ELF-1 (cell line): ENCODE data around the gene ARHGAP18.

Experiments used
- DNase-seq: peaks from one replicate; pipeline ENCODE4 v3.0.0-alpha.2; 2016; ENCODE audit warnings: low read depth, low spot score

The ARHGAP18 gene

GRCh38 chr6:129644567-129645015 lies 65.4 kb downstream of the ARHGAP18 start:
- no peak for DNase-seq

GRCh38 chr6:129643968-129644367 lies 66.0 kb downstream of the ARHGAP18 start:
- no peak for DNase-seq

DNA sequence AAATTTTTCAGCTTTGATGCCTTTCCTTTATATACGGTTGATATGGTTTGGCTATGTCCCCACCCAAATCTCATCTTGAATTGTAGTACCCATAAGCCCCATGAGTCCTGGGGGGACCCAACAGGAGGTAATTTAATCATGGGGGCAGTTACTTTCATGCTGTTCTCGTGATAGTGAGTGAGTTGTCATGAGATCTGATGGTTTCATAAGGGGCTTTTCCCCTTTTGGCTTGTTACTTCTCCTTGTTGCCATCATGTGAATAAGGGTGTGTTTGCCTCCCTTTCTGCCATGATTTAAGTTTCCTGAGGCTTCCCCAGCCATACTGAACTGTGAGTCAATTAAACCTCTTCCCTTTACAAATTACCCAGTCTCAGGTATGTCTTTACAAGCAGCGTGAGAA lies 66.8 kb downstream of the ARHGAP18 start:
- DNase-seq: no peak

GRCh38 chr6:129642322-129642721 lies 67.7 kb downstream of the ARHGAP18 start:
- no peak for DNase-seq

- no peak for DNase-seq
Measured at GRCh38 chr6:129641344-129641743, 68.6 kb downstream of the ARHGAP18 start.

DNA sequence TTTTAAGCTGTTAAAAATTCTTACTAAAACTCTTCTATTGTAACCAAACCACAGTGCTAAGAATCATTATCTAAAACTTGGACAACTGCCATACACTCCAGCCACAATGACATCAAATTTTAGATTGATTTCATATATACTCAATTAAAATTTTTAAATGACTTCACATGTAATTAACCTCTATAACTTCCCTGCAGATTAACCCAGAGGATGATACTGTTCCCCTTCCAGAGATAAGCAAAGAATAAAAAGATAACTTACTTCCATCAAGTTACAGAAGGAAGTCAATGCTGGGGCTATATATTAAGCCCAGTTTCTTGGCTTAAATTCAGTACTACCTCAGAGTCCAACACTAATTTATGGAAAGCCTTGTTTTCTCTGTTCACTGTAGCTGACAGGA lies 71.3 kb downstream of the ARHGAP18 start:
- DNase-seq: no peak

DNA sequence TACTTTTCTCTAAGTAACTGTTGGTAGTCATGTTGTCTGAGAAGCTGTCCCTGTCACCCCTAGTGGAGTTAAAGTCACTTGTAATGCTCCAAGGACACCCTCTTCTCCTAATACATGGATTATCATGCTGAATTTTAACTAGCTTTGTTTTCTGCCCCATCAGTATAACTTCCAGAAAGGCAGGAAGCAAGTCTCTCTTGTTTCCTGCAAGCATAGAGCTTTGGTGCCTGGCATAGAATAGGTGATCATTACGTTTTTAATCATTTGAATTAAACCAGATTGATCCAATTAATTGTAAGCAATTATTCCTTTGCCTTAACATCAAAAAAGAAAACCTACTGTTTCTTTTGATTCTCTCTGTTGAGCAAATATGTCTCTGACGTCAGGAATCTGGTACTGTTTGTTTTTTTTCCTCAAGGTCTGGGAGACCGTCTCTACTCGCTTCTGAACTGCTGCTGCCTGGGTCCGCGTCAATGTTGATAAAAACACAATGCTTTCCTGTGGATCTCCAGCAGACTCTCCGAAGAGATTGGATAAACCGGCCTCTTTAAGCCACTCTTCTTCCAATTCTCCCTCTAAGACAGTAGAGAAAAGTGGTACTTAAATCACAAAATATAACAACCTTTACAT lies 71.8 kb downstream of the ARHGAP18 start:
- no peak for DNase-seq

- no peak for DNase-seq
Measured at GRCh38 chr6:129637340-129638054, 72.5 kb downstream of the ARHGAP18 start.

GRCh38 chr6:129635396-129636130 lies 74.4 kb downstream of the ARHGAP18 start:
- DNase-seq: no peak

GRCh38 chr6:129634411-129635230 lies 75.4 kb downstream of the ARHGAP18 start:
- no peak for DNase-seq

GRCh38 chr6:129633529-129633928 lies 76.4 kb downstream of the ARHGAP18 start:
- no peak for DNase-seq

DNA sequence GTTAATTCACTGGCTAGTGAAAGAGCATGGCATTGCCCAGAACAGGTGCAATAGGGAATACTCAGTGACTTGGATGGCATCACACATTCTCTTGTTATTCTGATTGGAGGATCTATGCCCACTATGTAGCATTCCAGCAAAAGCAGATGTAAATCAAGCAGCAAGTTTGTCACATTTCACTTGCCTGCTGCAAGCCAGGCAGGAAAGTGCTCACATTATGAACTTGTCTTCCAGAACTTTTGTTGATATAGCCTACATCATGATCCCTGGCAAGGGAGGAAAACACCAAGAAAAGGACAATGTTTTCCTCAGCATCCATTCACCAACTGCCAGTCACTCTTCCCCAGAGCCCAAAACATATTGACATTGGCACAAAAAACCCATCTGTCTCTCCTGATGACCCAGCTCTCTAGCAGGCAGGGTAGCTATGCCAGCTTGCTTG lies 77.8 kb downstream of the ARHGAP18 start:
- no peak for DNase-seq

DNA sequence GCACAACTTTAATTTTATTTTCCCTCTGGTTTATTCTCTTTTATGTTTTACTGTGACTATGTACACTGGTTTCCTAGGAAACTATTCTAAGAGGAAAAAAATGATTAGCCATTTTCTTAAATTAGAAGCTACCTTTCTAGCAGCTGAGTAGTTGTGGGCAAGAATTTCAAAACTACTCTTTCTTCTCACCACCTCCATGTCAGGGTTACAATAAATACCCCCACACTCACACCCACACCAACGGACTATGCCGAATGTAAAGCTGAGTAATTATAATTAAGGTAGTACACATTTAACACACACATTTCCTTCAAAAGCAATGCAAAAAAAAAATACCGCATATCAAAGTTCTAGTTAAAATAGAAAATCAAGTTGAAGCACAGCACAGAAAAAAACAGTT lies 78.9 kb downstream of the ARHGAP18 start:
- no peak for DNase-seq

- no peak for DNase-seq
Measured at GRCh38 chr6:129630596-129630995, 79.4 kb downstream of the ARHGAP18 start.

DNA sequence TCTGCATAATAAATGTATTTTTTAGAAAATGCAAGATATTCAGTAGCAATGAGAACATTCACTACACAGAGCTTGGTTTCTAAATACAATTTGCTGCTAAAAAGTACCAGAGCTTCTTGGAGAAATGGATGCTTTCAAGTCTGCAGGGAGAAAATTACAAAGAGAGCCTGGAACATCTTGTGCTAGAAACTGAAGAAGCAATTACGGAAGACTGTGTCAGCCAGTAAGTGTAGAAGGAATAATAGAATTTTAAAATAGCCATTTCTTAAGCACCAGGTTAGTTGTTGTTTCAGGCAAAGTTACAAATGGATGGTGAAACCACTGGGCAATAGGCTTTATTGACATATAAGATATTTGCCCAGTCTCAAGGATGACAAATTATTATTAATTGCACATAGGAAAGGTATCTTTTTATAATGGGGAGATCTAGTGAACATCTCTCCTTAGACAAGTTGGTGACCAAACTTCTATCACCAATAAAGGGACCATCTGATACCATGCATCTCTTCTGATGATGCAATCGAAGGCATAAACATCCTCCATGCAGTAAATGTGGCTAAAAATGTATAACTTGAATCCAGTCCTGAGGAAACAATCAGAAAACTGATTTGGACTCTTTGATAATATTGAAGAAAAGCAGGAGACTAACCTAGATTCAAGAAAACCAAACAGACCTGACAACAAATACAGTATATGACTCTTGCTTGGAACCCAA lies 81.7 kb downstream of the ARHGAP18 start:
- DNase-seq: no peak

- no peak for DNase-seq
Measured at GRCh38 chr6:129624488-129624887, 85.5 kb downstream of the ARHGAP18 start.

GRCh38 chr6:129623008-129623732 lies 86.8 kb downstream of the ARHGAP18 start:
- no peak for DNase-seq

DNA sequence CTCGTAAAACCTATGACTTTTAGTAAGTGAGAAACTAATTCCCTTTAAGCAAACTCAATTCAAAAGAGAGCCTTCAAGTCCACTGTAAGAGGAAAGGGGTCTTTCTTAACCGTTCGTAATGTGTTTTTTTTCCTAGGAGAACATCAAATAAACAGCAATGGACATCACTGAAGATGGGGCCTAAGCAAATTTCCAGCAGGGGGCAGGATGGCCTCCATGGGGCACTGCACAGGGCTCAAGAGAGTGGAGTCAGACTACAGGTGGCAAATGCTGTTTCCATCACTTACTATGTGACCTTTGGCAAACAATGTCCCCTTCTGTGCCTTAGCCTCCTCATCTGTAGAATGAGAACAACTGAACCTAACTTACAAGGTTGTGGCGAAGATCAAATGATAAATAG lies 88.7 kb downstream of the ARHGAP18 start:
- DNase-seq: peak; percentile 42

DNA sequence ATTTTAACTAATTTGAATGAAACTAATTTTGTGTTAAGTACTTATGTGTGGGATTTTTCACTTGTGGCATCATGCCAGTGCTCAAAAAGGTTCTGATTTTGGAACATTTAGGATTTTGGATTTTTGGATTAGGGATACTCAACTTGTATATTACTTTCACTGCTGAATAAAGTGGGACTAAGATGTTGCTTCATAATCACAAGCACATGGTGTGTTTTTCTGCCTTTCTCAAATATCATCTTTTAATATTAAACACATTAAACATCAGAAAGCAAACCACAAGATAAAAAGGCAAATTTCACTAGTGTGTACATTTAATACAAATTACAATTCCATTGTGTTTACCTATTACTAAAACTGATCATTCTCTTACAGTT lies 89.8 kb downstream of the ARHGAP18 start:
- no peak for DNase-seq

DNA sequence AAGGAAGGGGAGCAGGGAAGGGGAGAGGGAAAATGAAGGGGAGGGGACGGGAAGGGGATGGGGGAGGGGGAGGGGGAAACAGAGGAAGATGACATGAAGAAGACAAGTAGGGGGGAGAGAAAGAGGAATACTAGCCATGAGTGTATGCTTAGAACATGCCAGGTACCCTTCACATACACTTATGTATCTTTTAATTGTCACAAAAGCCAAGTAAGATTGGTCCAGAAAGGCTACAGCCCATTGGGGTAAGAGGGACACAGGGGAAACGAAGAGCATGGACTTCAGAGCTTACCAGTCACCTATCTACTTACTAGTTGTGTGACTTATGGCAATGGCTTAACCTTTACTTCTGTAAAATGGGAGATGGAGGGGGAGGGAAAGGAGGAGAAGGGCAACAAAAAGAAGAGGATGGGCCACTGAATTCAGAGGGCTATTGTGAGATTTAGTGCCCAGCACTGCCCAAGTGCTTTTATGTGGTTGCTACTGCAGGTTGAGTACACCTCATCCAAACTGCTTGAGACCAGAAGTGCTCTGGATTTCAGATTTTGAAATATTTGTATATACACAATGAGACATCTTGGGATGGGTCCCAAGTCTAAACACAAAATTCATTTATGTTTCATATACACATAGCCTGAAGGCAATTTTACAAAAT lies 90.3 kb downstream of the ARHGAP18 start:
- no peak for DNase-seq
